ENCODE data around the gene NUDT13. TPM values are rescaled to one million over a fixed set of nuclear protein-coding genes. Genes with fewer than 3 reads are reported as not detected.

NUDT13 gene
- total RNA-seq, 6 experiments from 2014 or later: 1.8 to 4.2 (median 2.1) TPM

DNA sequence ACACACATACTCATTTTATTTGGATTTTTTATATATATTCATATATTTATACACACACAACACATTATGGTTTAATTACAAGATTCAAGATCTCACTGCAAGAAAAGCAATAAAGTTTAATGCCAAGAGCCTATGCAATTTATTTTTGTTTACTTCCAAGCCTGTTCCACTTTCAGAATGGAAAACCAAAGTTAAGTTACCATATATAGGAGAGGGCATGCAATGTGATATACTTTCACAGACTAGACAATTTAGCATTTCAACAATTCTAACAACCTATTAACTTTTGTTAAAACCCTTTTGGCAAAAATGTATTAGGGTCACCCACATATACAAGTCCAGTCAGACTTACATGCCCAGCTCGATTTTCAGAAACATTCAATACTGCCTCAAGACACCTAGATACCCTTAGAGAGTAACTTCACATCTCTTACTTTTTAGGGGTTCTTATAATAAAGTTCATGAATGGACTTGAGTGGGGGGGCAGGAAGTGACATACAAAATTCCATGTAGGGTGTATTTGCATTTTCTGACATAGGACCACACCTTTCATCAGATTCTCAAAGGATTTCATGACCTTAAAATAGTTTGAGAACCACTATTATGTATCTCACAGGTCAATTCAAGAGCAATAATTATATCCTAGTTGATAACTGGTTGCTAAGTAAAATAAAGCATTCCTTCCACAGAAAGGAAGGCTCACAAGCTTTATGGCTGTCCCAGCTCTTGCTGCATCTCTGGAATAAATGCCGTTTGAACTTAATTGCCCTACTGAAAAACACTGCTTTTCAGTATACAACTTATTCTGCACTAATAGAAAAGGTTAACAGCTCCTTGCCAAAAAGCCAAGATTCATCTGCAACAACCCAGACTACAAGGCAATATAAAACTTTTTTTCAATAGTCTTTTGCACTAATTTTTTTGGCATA, 16.1 kb upstream of the NUDT13 start:
- ATAC-seq (no peak), DNase-seq (no peak)
- Histone ChIP-seq H3K9me3 (no peaks in the 10 kb centered on the region), H3K27me3 (no peaks in the 10 kb centered on the region), H3K27ac (peak overlapping the region; percentile 95 to 100 (median 98)), H3K4me3 (peak overlapping the region; percentile 73 to 93 (median 77)), H3K36me3 (no peaks in the 10 kb centered on the region), H3K4me1 (peaks cover 0 to 30% (median 0%) of the 10 kb centered on the region in 4 donors)
- no peak for TF ChIP-seq POLR2A (IDR thresholded peaks at IDR 0.05)
- TF ChIP-seq, protein P1, sequence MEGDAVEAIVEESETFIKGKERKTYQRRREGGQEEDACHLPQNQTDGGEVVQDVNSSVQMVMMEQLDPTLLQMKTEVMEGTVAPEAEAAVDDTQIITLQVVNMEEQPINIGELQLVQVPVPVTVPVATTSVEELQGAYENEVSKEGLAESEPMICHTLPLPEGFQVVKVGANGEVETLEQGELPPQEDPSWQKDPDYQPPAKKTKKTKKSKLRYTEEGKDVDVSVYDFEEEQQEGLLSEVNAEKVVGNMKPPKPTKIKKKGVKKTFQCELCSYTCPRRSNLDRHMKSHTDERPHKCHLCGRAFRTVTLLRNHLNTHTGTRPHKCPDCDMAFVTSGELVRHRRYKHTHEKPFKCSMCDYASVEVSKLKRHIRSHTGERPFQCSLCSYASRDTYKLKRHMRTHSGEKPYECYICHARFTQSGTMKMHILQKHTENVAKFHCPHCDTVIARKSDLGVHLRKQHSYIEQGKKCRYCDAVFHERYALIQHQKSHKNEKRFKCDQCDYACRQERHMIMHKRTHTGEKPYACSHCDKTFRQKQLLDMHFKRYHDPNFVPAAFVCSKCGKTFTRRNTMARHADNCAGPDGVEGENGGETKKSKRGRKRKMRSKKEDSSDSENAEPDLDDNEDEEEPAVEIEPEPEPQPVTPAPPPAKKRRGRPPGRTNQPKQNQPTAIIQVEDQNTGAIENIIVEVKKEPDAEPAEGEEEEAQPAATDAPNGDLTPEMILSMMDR (IDR thresholded peaks at IDR 0.05): no peak
- 11% methylated on average over 2 of the region's 2 CpGs for WGBS (ENCODE audit: insufficient coverage, low coverage, low lambda C conversion rate, missing lambda C conversion rate)
- intact Hi-C loops (cut with DNase I): no loop called here

DNA sequence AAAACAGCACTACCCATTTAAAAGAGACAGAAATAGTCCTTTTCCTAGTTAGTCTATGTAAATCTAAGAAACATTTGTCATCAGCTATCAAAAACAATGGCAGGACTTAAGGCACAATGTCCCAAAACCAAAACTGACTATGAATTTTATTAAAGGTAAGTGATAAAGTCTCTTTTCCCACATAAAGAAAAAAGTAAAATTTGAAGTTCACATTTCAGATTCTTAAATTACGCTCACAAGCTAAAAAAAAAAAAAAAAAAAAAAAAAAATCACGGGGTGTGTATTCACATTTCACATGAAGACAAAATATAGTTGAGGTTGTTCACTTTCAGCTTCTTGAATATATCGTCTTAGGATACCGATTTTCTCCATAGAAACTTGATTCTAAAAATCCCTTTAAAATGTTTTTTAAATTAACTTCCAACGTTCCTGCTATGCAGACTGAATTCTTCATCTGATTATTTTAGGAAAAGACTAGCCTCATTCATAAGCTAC, 15.2 kb upstream of the NUDT13 start:
- TF ChIP-seq, protein P1 (IDR thresholded peaks at IDR 0.05): no peak
- no peak for TF ChIP-seq POLR2A (IDR thresholded peaks at IDR 0.05)
- H3K9me3 ChIP-seq: no peaks in the 10 kb centered on the region
- H3K27ac ChIP-seq: peak overlapping the region; percentile 95 to 100 (median 98)
- peaks cover 0 to 22% (median 0%) of the 10 kb centered on the region in 4 donors for H3K4me1 ChIP-seq
- H3K4me3 ChIP-seq: peak overlapping the region; percentile 73 to 93 (median 77)
- intact Hi-C loops (cut with DNase I): no loop called here
- 2% methylated on average over 5 of the region's 5 CpGs for WGBS (ENCODE audit: insufficient coverage, low coverage, low lambda C conversion rate, missing lambda C conversion rate)
- ATAC-seq (no peak), DNase-seq (no peak)
- H3K36me3 ChIP-seq: no peaks in the 10 kb centered on the region
- H3K27me3 ChIP-seq: no peaks in the 10 kb centered on the region

DNA sequence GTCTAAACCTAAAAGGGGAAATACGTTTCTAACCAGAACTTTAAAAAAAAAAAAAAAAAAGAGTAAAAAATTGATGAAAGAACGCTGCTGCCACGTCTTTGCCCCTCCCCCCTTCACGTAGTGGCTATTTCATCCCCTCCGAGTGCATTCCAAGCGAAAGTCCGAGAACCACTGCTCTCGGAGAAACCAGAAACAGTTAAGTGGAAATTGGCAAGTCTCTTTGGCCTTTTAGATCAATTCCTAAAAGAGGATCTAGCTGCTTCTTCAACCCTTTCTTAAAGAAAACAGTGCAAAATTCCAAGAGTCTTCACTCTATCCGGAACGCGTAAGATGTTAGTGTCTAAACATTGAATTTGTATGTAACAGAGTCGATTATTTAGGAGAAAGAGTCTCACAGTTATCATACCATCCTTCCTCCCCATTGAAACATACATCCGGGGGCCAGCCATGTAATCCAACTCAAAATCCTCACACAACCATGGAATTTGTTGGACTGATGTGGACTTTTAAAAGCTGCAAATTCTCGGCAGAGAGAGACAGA, 14.7 kb upstream of the NUDT13 start:
- Histone ChIP-seq H3K27ac (peak overlapping the region; percentile 95 to 100 (median 98)), H3K4me3 (peak overlapping the region; percentile 73 to 93 (median 77)), H3K36me3 (no peaks in the 10 kb centered on the region), H3K4me1 (peaks cover 0 to 19% (median 0%) of the 10 kb centered on the region in 4 donors), H3K27me3 (no peaks in the 10 kb centered on the region), H3K9me3 (no peaks in the 10 kb centered on the region)
- ATAC-seq: peak in 2 of 4 donors; percentile 7 to 11
- under 1% methylated on average over 14 of the region's 14 CpGs for WGBS (ENCODE audit: insufficient coverage, low coverage, low lambda C conversion rate, missing lambda C conversion rate)
- intact Hi-C loops (cut with DNase I): no loop called here
- DNase-seq: peak in 2 of 3 donors; percentile 53 to 59
- TF ChIP-seq POLR2A (IDR thresholded peaks at IDR 0.05): no peak
- TF ChIP-seq, protein P1 (IDR thresholded peaks at IDR 0.05): no peak

DNA sequence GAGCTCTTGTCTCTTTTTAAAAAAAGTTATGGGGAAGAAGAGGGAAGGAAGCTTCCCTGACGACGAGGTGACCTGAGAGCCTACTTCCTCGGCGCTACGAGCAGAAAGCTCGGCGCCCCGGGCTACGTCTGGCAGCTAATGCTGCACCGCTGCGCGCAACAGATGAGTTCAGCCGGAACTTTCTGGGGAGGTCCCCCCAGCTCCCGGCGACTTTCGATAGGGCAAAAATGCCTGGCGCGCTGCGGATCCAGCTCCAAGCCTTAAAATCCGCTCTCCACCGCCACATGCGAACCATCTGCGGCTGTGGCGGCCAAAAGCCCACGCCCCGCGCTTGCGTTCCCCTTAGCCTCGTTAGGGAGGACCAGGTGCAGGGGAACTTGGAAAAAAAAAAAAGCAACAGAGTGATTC, 14.2 kb upstream of the NUDT13 start:
- no peaks in the 10 kb centered on the region for H3K27me3 ChIP-seq
- TF ChIP-seq POLR2A (IDR thresholded peaks at IDR 0.05): no peak
- TF ChIP-seq, protein P1 (IDR thresholded peaks at IDR 0.05): no peak
- H3K4me1 ChIP-seq: peaks cover 0 to 18% (median 0%) of the 10 kb centered on the region in 4 donors
- peak overlapping the region; percentile 95 to 100 (median 98) for H3K27ac ChIP-seq
- peak; percentile 72 to 80 (median 73) for DNase-seq
- H3K9me3 ChIP-seq: no peaks in the 10 kb centered on the region
- intact Hi-C loops (cut with DNase I): no loop called here
- H3K4me3 ChIP-seq: peak overlapping the region; percentile 73 to 93 (median 77)
- no peaks in the 10 kb centered on the region for H3K36me3 ChIP-seq
- WGBS (ENCODE audit: insufficient coverage, low coverage, low lambda C conversion rate, missing lambda C conversion rate): 0% methylated on average over 27 of the region's 29 CpGs
- ATAC-seq: peak; percentile 41 to 55 (median 53)

All from right lobe of liver (tissue), 6 donors.